GM18873 (cell line): ENCODE measurements around the gene ELAVL4.

Source experiments
- ATAC-seq: cut with Tn5 transposase; IDR thresholded peaks from one replicate; pipeline ENCODE4 v1.9.1; 2021; ENCODE audit warnings: mild to moderate bottlenecking, moderate library complexity, moderate number of reproducible peaks; ENCODE audit not compliant: unreplicated experiment, low FRiP score

ELAVL4 gene

DNA sequence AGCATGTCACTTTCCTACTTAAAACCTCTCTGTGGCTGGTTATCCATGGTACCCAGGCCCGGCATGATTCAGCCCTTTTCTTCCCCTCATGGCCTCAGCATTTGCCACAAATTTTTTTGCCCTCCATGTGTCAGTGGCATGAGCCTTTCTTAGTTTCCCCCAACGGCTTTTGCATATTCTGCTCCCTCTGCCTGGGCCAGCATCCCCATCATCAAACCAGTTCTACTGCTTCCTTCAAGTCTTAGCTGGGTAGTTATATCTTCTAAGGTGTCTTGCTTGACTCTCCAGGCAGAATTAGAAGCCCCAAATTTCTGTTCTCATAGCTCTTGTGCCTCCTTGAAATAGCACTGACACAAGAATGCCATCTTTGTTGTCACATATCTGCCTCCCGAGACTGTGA is 127.9 kb downstream of the ELAVL4 start:
- no peak for ATAC-seq

DNA sequence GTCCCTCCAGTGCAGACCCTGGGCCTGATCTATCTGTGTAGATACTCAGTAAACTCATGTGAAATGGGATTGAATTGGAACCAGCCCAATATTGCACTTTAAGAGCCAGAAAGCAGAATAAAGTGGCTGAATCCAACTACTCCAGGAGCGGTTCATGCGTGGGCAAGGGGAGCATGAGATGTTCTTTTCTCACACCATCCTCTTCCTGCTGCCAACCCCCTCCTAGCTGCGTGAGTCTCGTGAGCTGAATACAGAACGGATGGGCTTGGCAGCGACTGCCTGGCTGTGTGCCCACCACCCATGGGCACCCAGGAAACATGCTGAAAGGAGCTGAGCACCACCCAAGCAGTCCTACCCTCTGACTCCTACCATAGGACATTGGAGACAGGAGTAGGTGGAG is 128.3 kb downstream of the ELAVL4 start:
- no peak for ATAC-seq

DNA sequence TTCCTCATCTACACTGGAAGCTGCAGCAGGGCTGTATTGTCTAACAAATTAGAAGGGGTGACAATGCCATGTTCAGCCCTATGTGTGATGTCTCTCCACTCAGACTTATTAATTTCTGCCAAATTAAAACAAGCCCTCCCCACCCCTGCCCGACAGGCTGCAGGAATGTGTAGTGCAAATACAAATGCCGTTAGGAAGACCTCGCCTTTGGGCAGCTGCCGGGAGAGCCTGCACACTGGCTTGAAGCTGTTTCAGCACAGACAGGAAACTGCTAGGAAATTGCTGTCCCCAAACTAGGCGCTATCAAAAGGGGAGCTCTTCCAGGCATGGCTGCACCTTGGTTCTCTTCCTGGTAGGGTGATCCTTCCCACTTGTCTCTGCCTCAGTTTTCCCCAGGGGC is 135.2 kb downstream of the ELAVL4 start:
- no peak for ATAC-seq

DNA sequence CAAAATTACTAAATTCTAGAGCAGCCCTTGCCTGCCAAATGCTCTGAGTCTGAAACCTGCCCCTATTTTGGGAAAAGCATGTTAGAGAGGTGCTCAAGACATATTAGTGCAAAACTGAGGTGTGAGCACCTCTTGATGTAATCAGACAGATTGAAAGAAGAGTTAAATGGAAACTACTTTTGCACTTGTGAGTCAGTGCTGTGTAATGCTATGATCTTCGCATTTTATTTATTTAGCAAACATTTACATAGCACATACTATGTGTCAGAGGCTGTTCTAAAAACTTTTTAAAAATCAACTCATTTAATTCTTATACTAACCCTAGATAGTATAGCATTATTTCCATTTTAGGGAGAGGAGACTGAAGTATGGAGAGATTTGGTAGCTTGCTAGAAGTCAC is 138.1 kb downstream of the ELAVL4 start:
- no peak for ATAC-seq

DNA sequence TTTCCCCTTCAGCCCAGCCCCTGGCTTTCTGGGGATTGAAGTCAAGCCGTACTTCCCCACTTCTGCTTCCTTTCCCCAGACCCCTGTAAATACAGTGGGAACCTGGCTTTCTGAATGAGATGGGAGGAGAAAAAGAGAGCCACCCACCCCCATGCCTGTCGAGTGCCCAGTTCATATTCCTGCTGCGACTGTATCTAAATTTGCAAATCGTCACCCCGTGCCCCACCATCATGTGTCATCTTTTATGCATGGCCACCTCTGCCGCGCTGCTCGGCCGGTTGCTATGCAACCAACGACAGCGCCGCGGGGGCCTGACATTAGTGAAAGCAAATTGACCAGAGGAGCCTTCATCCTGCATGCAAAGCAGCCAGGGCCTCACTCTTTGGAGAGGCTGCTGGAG is 143.0 kb downstream of the ELAVL4 start:
- ATAC-seq: no peak

DNA sequence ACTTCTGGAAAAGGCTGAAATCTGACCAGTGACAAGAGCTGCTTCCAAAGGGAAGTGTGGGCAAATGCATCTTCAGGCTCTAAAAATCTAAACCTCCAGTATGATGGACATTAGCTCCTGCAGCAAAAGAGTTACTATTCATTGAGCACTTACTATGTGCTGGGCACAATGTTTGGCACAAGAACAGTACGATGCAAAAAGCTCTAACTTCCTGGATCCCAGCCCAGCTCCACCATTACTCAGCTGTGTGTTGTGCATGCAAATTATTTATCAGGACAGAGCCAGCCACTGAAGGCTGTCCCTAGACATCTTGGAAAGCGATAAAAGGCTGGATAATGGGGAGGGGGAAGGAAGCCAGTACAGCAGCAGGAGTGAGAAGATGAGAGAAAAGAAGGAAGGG is 143.5 kb downstream of the ELAVL4 start:
- ATAC-seq: no peak
